Activated T-cell treated with anti-CD3 and anti-CD28 coated beads for 48 hours (primary cell): ENCODE data around the gene PROK1.
"Not testable (repeated sequence)": the region's sequence is repeated elsewhere in the genome, so short reads cannot be mapped to it uniquely, and the experiment has no call there.

Experiments used
- DNase-seq: peaks from one replicate; pipeline ENCODE4 v3.0.0-alpha.2; 2020; ENCODE audit warnings: low read depth

PROK1 gene

GRCh38 chr1:110433803-110434202, 17.1 kb upstream of the PROK1 start:
- DNase-seq = no peak

GRCh38 chr1:110434946-110435345, 16.0 kb upstream of the PROK1 start:
- DNase-seq = no peak

GRCh38 chr1:110436635-110437034, 14.3 kb upstream of the PROK1 start:
- no peak for DNase-seq

- DNase-seq = not testable (repeated sequence)
These were observed 13.2 kb upstream of the PROK1 start for GRCh38 chr1:110437645-110438299.

- no peak for DNase-seq
These were observed 12.1 kb upstream of the PROK1 start for GRCh38 chr1:110438893-110439292.

GRCh38 chr1:110439873-110440272, 11.1 kb upstream of the PROK1 start:
- not testable (repeated sequence) for DNase-seq

- DNase-seq = no peak
These were observed 10.1 kb upstream of the PROK1 start for GRCh38 chr1:110440877-110441276.

- no peak for DNase-seq
These were observed 9.1 kb upstream of the PROK1 start for GRCh38 chr1:110441888-110442287.

- no peak for DNase-seq
These were observed 7.5 kb upstream of the PROK1 start for GRCh38 chr1:110443451-110443850.

- no peak for DNase-seq
These were observed 6.4 kb upstream of the PROK1 start for GRCh38 chr1:110444561-110444960.

GRCh38 chr1:110449661-110450651, 993 bp upstream of the PROK1 start:
- DNase-seq = no peak

GRCh38 chr1:110452330-110452729, 1.4 kb downstream of the PROK1 start:
- no peak for DNase-seq

- DNase-seq = no peak
These were observed 2.9 kb downstream of the PROK1 start for GRCh38 chr1:110453829-110454228.

- no peak for DNase-seq
These were observed 3.4 kb downstream of the PROK1 start for GRCh38 chr1:110454328-110454727.

- DNase-seq = no peak
These were observed 4.2 kb downstream of the PROK1 start for GRCh38 chr1:110455151-110455550.

GRCh38 chr1:110457206-110457605, 6.3 kb downstream of the PROK1 start:
- no peak for DNase-seq

- peak; percentile 74 for DNase-seq
These were observed 9.6 kb downstream of the PROK1 start for GRCh38 chr1:110460253-110461220.

- no peak for DNase-seq
These were observed 11.1 kb downstream of the PROK1 start for GRCh38 chr1:110462093-110462492.

- no peak for DNase-seq
These were observed 12.0 kb downstream of the PROK1 start for GRCh38 chr1:110462964-110463363.

GRCh38 chr1:110463725-110464124, 12.8 kb downstream of the PROK1 start:
- DNase-seq = no peak

GRCh38 chr1:110464340-110464739, 13.4 kb downstream of the PROK1 start:
- DNase-seq = no peak
